Germinal center (tissue), 1 donor: ENCODE measurements around the gene LILRA5.
"Not testable (repeated sequence)": the region's sequence is repeated elsewhere in the genome, so short reads cannot be mapped to it uniquely, and the experiment has no call there.

Experiments
- DNase-seq: peaks from one replicate; pipeline ENCODE4 v3.0.0; 2012; ENCODE audit warnings: mixed read lengths, low spot score

The LILRA5 gene

DNA sequence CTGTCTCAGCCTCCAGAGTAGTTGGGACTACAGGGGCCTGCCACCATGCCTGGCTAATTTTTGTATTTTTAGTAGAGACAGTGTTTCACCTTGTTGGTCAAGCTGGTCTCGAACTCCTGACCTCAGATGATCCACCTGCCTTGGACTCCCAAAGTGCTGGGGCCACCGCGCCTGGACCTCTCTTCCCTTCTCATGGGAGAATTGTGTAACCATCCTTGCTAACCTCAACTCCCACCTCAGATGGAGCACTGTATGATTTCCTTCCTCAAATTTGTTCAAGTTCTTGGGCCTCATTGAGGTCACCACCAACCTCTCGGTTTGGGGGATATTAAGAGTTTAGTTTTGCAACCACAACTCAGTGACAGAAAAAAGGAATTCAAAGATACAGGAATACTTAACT lies 10.7 kb downstream of the LILRA5 start:
- no peak for DNase-seq

DNA sequence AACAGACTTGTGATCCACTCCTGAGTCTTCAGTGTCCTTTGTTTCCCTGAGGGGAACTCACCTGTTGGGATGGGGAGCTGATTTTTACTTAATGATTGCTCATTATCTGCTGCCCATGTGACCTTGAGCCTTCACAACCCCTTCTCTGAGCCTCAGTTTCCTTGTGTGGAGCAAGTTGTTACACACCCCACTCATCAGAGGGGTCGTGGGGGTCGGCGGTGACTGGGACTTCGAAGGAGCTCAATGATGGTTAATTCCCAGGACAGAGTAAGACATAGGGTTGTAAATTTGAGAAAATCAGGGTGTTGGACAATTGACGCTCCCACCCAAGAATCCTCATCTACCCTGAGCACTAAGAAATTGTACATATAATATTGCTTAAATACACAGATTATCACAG lies 13.5 kb downstream of the LILRA5 start:
- no peak for DNase-seq

DNA sequence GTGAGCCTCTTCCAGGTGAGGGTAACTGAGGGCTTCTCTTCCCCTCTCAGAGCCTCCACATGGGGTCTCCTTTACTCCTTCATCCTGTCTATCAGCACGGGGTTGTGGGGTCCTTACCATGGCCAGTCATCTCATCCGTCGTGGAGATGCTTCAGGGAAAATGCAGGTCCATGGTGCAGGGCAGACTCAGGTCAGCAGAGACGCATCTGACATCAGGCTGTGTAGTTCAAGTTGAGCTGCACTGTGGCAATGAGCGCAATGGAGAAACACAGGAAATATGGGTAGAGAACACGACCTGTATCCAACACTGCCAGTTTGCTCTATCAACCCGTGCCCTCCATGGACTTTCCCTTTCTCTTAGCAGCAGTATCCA lies 13.9 kb downstream of the LILRA5 start:
- DNase-seq: no peak

GRCh38 chr19:54298357-54299125 lies 14.4 kb downstream of the LILRA5 start:
- DNase-seq: no peak

GRCh38 chr19:54297759-54298305 lies 15.1 kb downstream of the LILRA5 start:
- DNase-seq: peak; percentile 37

- no peak for DNase-seq
These were observed 18.4 kb downstream of the LILRA5 start for GRCh38 chr19:54294539-54294938.

DNA sequence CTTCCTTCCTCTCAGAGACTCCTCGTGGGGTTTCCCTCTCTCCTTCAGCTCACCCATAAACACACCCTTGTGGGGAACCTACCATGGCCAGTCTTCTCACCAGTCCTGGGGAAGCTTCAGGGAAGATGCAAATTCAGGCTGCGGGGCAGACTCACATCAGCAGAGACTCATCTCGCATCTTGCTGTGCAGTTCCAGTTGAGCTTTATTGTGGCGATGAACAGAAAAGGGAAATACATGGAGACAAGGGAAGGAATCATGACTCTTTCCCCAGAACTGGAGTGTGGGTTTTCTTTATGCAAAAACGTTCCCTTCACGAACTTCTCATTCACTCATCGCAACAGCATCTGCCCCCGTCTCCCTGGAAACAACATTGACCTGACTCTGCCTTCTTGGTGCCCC lies 23.8 kb downstream of the LILRA5 start:
- not testable (repeated sequence) for DNase-seq

DNA sequence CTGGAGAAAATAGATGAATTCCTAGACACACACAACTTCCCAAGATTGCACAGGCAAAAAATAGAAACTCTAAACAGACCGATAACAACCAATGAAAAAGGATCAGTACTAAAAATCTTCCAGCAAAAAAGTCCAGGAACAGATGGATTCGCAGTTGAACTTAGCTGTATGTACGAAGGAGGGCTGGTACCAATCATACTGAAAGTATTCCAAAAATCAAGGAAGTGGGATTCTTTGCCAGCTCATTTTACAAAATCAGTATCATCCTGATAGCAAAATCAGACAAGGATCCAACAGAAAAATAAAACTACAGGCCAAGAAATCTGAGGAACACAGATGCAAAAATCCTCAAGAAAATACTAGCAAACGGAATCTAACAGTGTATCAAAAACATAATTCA lies 25.5 kb downstream of the LILRA5 start:
- DNase-seq: no peak

GRCh38 chr19:54286283-54286682 lies 26.7 kb downstream of the LILRA5 start:
- DNase-seq: not testable (repeated sequence)

GRCh38 chr19:54285427-54286056 lies 27.4 kb downstream of the LILRA5 start:
- not testable (repeated sequence) for DNase-seq

- DNase-seq: no peak
These were observed 30.1 kb downstream of the LILRA5 start for GRCh38 chr19:54282686-54283470.

DNA sequence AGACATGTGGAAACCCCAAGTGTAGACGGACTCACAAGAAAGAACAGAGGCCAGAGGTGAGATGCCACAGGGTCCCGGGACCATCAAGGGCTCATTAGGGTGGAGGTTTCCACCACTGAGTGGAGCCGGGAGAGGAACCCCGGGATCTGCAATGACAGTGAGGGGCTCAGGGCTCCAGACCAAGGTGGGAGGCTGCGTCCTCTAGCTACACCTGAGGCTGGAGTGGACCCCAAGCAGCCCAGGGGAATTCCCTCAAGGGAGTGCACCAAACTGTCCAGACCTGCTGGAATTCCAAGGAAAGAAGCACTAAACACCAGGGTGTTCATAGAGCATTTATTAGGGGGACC lies 31.3 kb downstream of the LILRA5 start:
- not testable (repeated sequence) for DNase-seq

GRCh38 chr19:54281007-54281728 lies 31.8 kb downstream of the LILRA5 start, which contains the start of gene LILRB2:
LILRB2 (minus strand) TSS chr19:54281110; CDS start chr19:54280496, 614 bp downstream.
- DNase-seq: no peak

- not testable (repeated sequence) for DNase-seq
These were observed 32.5 kb downstream of the LILRA5 start for GRCh38 chr19:54280441-54280840.

DNA sequence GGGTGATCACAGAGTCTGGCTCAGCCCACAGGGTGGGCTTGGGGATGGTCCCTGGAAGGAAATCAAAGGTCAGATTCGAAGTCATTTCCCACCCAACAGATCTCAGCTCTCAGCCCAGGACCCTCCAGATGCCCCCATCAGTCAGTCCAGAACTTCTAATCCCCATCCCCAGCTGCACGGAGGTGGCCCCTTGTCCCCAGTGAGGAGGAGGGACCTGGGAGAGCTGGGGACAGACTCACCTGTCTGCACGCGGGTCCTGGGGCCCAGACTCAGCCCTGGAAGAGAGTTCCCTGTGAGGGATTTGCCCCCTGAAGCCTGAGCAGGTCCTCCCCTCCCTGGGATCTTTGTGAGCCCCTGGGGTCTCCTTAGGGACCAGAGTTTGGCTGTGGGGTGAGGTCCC lies 32.9 kb downstream of the LILRA5 start:
- DNase-seq: not testable (repeated sequence)

DNA sequence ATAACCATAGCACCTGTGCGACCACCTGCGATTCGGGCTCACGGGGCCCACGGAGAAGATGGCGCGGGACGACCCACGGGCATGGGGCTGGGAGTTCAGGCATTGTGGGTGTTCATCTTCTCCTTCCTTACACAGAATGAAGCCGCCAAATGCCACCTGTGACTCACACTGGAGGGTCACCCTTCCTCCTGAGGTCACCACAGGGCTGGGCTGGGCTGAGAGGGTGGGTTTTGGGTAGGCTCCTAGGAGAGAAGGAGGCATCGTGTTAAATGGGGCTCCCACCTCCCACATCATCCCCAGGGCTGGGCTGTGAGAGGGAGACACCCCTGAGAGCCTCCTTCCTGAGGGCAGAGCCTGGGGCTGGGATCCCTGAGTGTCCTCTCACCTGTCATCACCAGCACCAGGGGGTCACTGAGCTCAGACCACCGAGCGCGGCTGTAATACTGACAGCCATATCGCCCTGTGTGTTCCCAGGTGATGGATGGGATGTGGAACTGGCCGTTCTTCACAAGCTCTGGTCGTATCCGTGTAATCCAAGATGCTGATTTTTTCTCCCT lies 33.5 kb downstream of the LILRA5 start:
- DNase-seq: no peak

DNA sequence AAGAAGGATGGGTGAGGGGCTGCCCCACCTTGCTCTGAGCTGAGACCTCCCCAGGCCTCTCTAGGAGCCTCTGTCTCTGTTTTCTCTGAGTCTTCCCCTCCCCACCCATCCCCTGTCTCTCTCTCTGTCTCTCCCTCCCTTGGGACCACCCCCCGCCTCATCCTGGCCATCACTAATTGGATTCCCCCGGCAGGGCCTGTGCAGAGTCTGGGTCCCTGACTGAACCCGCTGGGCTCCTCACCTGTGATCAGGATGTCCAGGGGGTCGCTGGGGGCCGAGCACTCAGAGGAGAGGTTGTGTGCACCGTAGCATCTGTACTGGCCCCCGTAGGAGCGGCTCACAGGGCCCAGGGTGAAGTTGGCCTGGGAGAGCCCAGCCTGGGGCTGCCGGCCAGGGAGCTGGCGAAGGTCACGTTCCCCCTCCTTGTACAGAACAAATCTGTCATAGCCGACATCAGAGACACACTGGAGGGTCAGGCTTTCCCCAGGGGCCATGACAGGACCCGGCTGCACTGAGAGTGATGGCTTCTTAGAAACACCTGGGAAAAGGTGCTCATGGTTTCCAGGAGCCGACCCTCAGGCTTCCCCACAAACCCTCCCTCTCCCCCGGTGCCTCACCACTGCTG lies 34.3 kb downstream of the LILRA5 start:
- not testable (repeated sequence) for DNase-seq

DNA sequence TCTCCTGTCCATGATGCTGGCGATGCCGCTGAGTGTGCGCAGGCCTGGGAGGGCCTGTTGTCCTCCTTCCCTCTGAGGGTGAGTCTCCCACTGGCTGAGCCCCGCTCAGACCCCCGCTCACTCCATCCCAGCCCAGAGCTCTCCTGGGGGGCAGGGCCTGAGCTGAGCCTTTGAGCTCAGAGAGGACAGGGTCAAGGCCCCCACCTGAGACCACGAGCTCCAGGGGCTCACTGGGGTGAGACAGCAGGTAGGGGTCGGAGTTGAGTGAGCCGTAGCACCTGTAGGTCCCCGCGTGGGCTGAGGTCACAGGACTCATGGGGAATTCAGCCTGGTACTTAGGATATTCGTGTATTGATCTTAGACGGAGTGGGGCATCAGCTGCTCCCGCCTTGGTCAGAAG lies 34.9 kb downstream of the LILRA5 start:
- DNase-seq: not testable (repeated sequence)

DNA sequence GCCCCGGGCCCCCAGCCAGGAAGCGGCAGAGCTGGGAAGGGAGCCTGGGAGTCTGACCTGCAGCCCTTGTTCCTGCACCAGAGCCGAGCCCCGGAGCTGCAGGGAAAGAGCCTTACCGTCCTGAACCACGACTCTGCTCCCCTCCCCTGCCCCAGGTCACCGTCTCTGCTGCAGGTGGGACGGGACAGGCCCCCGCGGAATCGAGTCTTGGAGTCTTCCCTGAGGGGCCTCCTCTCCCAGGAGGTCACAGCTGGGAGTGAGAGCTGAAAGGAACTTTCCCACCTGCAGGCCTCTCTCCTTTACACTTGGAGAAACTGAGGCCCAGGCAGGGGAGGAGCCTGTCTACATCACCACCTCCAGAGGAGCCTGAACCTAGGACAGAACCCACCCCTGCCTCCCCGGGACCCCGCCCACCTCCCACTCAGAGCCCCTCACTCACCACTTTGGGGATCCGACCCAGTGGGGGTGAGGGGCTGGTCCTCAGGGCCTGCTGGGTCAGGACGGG lies 35.8 kb downstream of the LILRA5 start:
- DNase-seq: not testable (repeated sequence)

- DNase-seq: no peak
These were observed 37.0 kb downstream of the LILRA5 start for GRCh38 chr19:54275951-54276350.

GRCh38 chr19:54274516-54274915 lies 38.5 kb downstream of the LILRA5 start:
- DNase-seq: not testable (repeated sequence)
